Adrenal gland (tissue), 12 donors: ENCODE data around the gene CDK10. TPM values are rescaled to one million over a fixed set of nuclear protein-coding genes. Genes with fewer than 3 reads are reported as not detected.

Experiments
- DNase-seq, 7 donors: peaks; one replicate each; pipeline ENCODE4 v3.0.0-alpha.2; 2019 to 2020
- H3K27ac ChIP-seq, 5 donors: fragments of 200-600 bp; sonication (generic) in 4 of 5; 1 replicate in 3 of 5; 2 replicates in 2 of 5; pipeline versions ENCODE4 v1.5.1 to v1.8.0; 2016 to 2020; ENCODE audit warnings: mild to moderate bottlenecking in 1 of 5
- H3K27me3 ChIP-seq: fragments of 200-600 bp; 2 replicates; pipeline ENCODE4 v1.8.0; 2021
- H3K36me3 ChIP-seq, 2 donors: fragments of 200-600 bp; replicated peaks in 1 of 2; 1 replicate in 1 of 2; 2 replicates in 1 of 2; pipeline versions ENCODE4 v1.5.1 to v1.8.0; 2018 to 2022
- H3K4me1 ChIP-seq, 2 donors: fragments of 200-600 bp; replicated peaks in 1 of 2; 1 replicate in 1 of 2; 2 replicates in 1 of 2; pipeline versions ENCODE4 v1.5.1 to v1.8.0; 2018 to 2021
- H3K4me3 ChIP-seq, 4 donors: fragments of 200-600 bp; sonication (generic) in 3 of 4; one replicate each; pipeline ENCODE4 v1.5.1; 2016 to 2018
- H3K9me3 ChIP-seq, 3 donors: fragments of 200-600 bp; sonication (generic) in 1 of 3; replicated peaks in 1 of 3; 1 replicate in 2 of 3; 2 replicates in 1 of 3; pipeline versions ENCODE4 v1.5.1 to v1.8.0; 2016 to 2021
- POLR2A ChIP-seq, 2 donors: fragments of 450-650 bp; IDR thresholded peaks; one replicate each; pipeline ENCODE4 v1.6.1; 2017; ENCODE audit warnings: antibody characterized with exemption in 2 of 2, mild to moderate bottlenecking in 2 of 2, moderate library complexity in 1 of 2
- WGBS, 4 donors: extraction: QIAGEN DNeasy Blood & Tissue Kit in 2 of 4; methylation state at CpG; one replicate each; pipeline versions ENCODE4 v1.1.5 to v1.1.7; 2013 to 2017; 5-methylcytosine and 5-hydroxymethylcytosine counted together
- intact Hi-C, 2 donors: fragments of 100-400 bp; cut with DNase I; formaldehyde crosslinking; loops; one replicate each; pipeline versions ENCODE4 v1.14.1 to v1.15.0; 2022 to 2023
- polyA plus RNA-seq, 3 donors: library from polyadenylated mRNA; stranded (reverse); fragments of 200-250 nt in 2 of 3; fragments of 350-450 nt in 1 of 3; fragmentation: Illumina TruSeq in 1 of 3; extraction: RNeasy Lipid Tissue Mini Kit (QIAGEN cat#74804) in 1 of 3; gene quantifications; one replicate each; pipeline ENCODE4 v1.2.3, GENCODE V29; 2013 to 2014
- total RNA-seq, 9 donors: library from RNA; depleted of rRNA in 4 of 9; stranded (reverse); fragments of >200 nt in 4 of 9; fragments of 120-200 nt in 1 of 9; fragmentation: NEBNext Ultra II Directional in 1 of 9; extraction: Animal tissue kit (Norgen Biotek cat#: 25700) in 1 of 9; gene quantifications; one replicate each; pipeline versions ENCODE4 v1.1.0 to v1.2.4, GENCODE V29; 2013 to 2023
- TF ChIP-seq, protein P1 (sequence below), 6 experiments: fragments of 450-650 bp in 4 of 6; fragments of 200-600 bp in 2 of 6; sonication (generic) in 1 of 6; IDR thresholded peaks; 1 replicate in 5 of 6; 2 replicates in 1 of 6; pipeline versions ENCODE4 v1.5.1 to v1.8.0; 2016 to 2021; ENCODE audit warnings: antibody characterized with exemption in 6 of 6, mild to moderate bottlenecking in 2 of 6, moderate library complexity in 1 of 6
- donor health status: healthy with polysubstance abuse.
- donor health status: Bipolar disorder and iron deficiency.
- donor health status: DM: yes; HTN: yes; CAD: no.
- donor health status: DM: no; HTN: no; CAD: no.
- donor health status: DM: no; HTN: no; CAD: no.
- donor health status: DM: yes; HTN: yes; CAD: no.

Gene CDK10
- total and polyA plus RNA-seq, 12 donors = 29.5 to 289 (median 64.5) TPM

- Histone ChIP-seq H3K36me3 (peaks cover 0 to 12% of the 10 kb centered on the region in 2 donors), H3K27me3 (no peaks in the 10 kb centered on the region), H3K27ac (no peak overlapping the region), H3K4me1 (peaks cover 10 to 16% of the 10 kb centered on the region in 2 donors), H3K9me3 (no peaks in the 10 kb centered on the region), H3K4me3 (no peak overlapping the region)
- WGBS, 4 donors = 87 to 89% (median 88%) methylated on average over 9 to 10 of the region's 10 CpGs
- no peak for DNase-seq
- TF ChIP-seq, protein P1, sequence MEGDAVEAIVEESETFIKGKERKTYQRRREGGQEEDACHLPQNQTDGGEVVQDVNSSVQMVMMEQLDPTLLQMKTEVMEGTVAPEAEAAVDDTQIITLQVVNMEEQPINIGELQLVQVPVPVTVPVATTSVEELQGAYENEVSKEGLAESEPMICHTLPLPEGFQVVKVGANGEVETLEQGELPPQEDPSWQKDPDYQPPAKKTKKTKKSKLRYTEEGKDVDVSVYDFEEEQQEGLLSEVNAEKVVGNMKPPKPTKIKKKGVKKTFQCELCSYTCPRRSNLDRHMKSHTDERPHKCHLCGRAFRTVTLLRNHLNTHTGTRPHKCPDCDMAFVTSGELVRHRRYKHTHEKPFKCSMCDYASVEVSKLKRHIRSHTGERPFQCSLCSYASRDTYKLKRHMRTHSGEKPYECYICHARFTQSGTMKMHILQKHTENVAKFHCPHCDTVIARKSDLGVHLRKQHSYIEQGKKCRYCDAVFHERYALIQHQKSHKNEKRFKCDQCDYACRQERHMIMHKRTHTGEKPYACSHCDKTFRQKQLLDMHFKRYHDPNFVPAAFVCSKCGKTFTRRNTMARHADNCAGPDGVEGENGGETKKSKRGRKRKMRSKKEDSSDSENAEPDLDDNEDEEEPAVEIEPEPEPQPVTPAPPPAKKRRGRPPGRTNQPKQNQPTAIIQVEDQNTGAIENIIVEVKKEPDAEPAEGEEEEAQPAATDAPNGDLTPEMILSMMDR (IDR thresholded peaks at IDR 0.05) = no peak
- intact Hi-C loops = no loop called here
These were observed 32.7 kb upstream of the CDK10 start for GRCh38 chr16:89653656-89654295.

DNA sequence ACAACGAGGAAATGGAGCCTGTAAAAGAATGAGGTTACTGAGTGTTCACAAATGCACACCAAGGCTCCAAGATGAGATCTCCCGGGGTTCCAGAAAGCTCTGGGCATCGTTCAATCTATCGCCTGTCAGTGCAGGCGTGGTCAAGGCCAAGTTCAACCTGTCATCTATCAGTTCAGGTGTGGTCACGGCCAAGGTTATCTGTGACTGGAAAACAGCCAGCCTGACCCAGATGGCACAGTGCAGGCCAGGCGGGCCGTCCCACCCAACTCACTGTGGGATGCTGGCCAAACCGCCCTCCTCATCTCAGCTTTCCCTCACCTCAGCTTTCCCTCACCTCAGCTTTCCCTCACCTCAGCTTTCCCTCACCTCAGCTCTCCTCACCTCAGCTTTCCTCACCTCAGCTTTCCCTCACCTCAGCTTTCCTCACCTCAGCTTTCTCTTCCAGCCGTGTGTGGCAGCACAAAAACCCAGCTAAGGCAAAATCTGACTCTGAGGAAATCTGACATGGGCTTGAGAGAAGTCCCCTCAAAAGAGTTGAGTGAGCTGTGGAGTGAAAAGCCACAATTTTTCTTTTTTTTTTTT is 31.3 kb upstream of the CDK10 start:
- intact Hi-C loops = no loop called here
- Histone ChIP-seq H3K4me3 (no peak overlapping the region), H3K36me3 (peaks cover 0 to 12% of the 10 kb centered on the region in 2 donors), H3K4me1 (peaks cover 10 to 19% of the 10 kb centered on the region in 2 donors), H3K9me3 (no peaks in the 10 kb centered on the region), H3K27ac (no peak overlapping the region), H3K27me3 (no peaks in the 10 kb centered on the region)
- 48 to 71% (median 56%) methylated on average over 10 of the region's 10 CpGs for WGBS, 4 donors
- DNase-seq = peak in 2 of 7 donors; percentile 30 to 57
- TF ChIP-seq POLR2A (IDR thresholded peaks at IDR 0.05) = no peak
- TF ChIP-seq, protein P1 (IDR thresholded peaks at IDR 0.05) = no peak

- intact Hi-C loops = no loop called here
- H3K27me3 ChIP-seq = no peaks in the 10 kb centered on the region
- H3K4me3 ChIP-seq = peak overlapping the region; percentile 62 to 92 (median 78)
- peaks cover 0 to 3% of the 10 kb centered on the region in 2 donors for H3K36me3 ChIP-seq
- H3K27ac ChIP-seq = peak overlapping the region in 2 of 5 donors; percentile 44 to 88
- H3K4me1 ChIP-seq = peaks cover 10 to 19% of the 10 kb centered on the region in 2 donors
- no peaks in the 10 kb centered on the region for H3K9me3 ChIP-seq
- TF ChIP-seq, protein P1 (IDR thresholded peaks at IDR 0.05) = no peak
- no peak for TF ChIP-seq POLR2A (IDR thresholded peaks at IDR 0.05)
- no peak for DNase-seq
- 27 to 88% (median 33%) methylated on average over 5 to 32 of the region's 32 CpGs for WGBS, 4 donors
These were observed 29.9 kb upstream of the CDK10 start for GRCh38 chr16:89656435-89657121.

DNA sequence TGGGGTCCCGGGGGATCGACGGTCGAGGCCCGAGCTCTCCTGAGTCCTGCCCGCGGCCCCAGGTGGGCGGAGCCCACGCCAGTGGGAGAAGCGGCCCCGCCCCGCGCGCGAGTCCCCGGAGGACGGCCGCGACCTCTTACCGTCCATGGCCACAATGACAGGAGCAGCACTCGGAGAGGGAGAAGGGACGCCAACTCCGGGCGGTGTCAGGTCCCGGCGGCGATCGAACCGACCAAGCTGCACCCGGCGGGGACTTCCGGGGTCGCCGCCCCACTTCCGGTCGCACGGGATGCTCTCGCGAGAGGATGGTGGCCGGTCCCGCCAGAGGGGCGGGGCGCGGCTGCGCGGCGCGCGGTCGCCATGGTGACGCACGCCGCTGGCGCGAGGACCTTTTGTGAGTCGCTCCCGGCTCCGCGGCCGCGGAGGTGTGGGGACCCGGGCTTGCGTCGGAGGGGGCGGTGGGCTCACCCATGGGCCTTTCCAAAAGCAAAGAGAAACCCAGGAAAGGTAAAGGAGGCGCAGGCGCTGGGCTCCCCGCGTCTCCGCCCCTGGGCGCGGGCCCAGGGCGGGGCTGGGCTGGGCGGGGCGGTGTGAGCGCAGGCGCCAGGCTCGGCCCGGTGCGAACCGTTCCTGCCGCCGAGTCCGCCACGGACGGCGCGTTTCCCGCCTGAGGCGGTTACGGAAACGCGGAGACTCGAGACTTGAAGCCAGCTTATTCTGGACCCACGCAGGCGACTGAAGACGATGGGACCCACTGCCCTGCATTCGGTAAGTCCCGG is 28.9 kb upstream of the CDK10 start, which contains the start of the genes CHMP1A and SPATA33:
CHMP1A (minus strand) TSS at position 267 of the 779 bp plus-strand sequence; CDS start at position 147, 120 bp downstream.
SPATA33 (plus strand) TSS at position 395 of the 779 bp plus-strand sequence; CDS start at position 471, 76 bp downstream.
- Histone ChIP-seq H3K36me3 (no peaks in the 10 kb centered on the region), H3K4me3 (peak within 1 kb of the TSS; percentile 62 to 92 (median 78)), H3K9me3 (no peaks in the 10 kb centered on the region), H3K27ac (peak within 1 kb of the TSS in 4 of 5 donors; percentile 44 to 88 (median 59)), H3K4me1 (peaks cover 10 to 19% of the 10 kb centered on the region in 2 donors), H3K27me3 (no peaks in the 10 kb centered on the region)
- 0 to 3% (median 1%) methylated on average over 5 to 99 of the region's 99 CpGs for WGBS, 4 donors
- TF ChIP-seq POLR2A (IDR thresholded peaks at IDR 0.05) = peak; percentile 21 to 47
- TF ChIP-seq, protein P1 (IDR thresholded peaks at IDR 0.05) = no peak
- intact Hi-C loops = no loop called here
- DNase-seq = peak; percentile 87 to 93 (median 91)
